Endothelial cell of umbilical vein (primary cell): Measurements from ENCODE around the gene ARID1B. TPM values are rescaled to one million over a fixed set of nuclear protein-coding genes. Genes with fewer than 3 reads are reported as not detected.

ENCODE experiments used
- BruUV-seq: library from RNA; stranded (reverse); fragments of 400-500 nt; replicated peaks from 2 replicates; lab custom pipeline; 2021; lab: Mats Ljungman, UMichigan
- CTCF ChIA-PET: fragments of 300-600, 350-600 bp; sonication (Branson Sonifier 250); formaldehyde crosslinking; loops from one replicate; lab custom pipeline; 2021; ENCODE audit warnings: antibody characterized with exemption, inconsistent platforms; lab: Charles Lee
- POLR2A ChIA-PET: fragments of 300-600, 350-600 bp; sonication (Branson Sonifier 250); formaldehyde crosslinking; loops from one replicate; lab custom pipeline; 2021; ENCODE audit warnings: antibody characterized with exemption, inconsistent platforms; lab: Charles Lee
- DNase-seq: peaks from one replicate; pipeline ENCODE4 v3.0.0-alpha.2; 2011; ENCODE audit warnings: low read depth, low spot score
- FAIRE-seq: peaks from 2 replicates; lab custom pipeline; 2011; peaks lifted over from hg19 to GRCh38; lab: Jason Lieb, UNC
- H2AFZ ChIP-seq: 2 replicates; pipeline ENCODE4 v1.6.0; 2012; ENCODE audit warnings: low read depth, low read length, control low read depth, inconsistent platforms
- H3K27ac ChIP-seq: 2 replicates; pipeline ENCODE4 v1.5.1; 2011; ENCODE audit warnings: low read depth, mild to moderate bottlenecking, control low read depth, low read length, moderate library complexity; ENCODE audit not compliant: insufficient read depth
- H3K27me3 ChIP-seq, 2 experiments: 2 replicates each; pipeline versions ENCODE4 v1.6.0 to v1.6.1; 2011; ENCODE audit warnings: low read length in 2 of 2, mixed read lengths in 1 of 2; ENCODE audit not compliant: control insufficient read depth in 2 of 2, insufficient read depth in 2 of 2
- H3K36me3 ChIP-seq, 2 experiments: 2 replicates in 1 of 2; 3 replicates in 1 of 2; pipeline ENCODE4 v1.5.1; 2011; ENCODE audit warnings: low read length in 2 of 2, mild to moderate bottlenecking in 1 of 2, moderate library complexity in 1 of 2; ENCODE audit not compliant: control insufficient read depth in 2 of 2, insufficient read depth in 2 of 2; ENCODE audit errors: extremely low read depth in 1 of 2
- H3K4me1 ChIP-seq: 3 replicates; pipeline ENCODE4 v1.5.1; 2011; ENCODE audit warnings: mild to moderate bottlenecking, low read length; ENCODE audit not compliant: control insufficient read depth, insufficient read depth; ENCODE audit errors: extremely low read depth
- H3K4me2 ChIP-seq: 2 replicates; pipeline ENCODE4 v1.6.1; 2011; ENCODE audit warnings: low read length, control low read depth, mixed read lengths; ENCODE audit not compliant: insufficient read depth
- H3K4me3 ChIP-seq, 3 experiments: fragments of 200-600 bp in 1 of 3; sonication (generic), shearing (Covaris generic) in 1 of 3; replicated peaks in 1 of 3; 2 replicates each; pipeline ENCODE4 v1.5.1; 2011 to 2016; ENCODE audit warnings: control low read depth in 3 of 3, low read length in 3 of 3, mild to moderate bottlenecking in 2 of 3, inconsistent platforms in 1 of 3, low read depth in 1 of 3, moderate library complexity in 1 of 3; ENCODE audit not compliant: insufficient read depth in 1 of 3
- H3K79me2 ChIP-seq: 2 replicates; pipeline ENCODE4 v1.6.0; 2012; ENCODE audit warnings: low read length, inconsistent platforms; ENCODE audit not compliant: control insufficient read depth, insufficient read depth
- H3K9ac ChIP-seq: replicated peaks from 2 replicates; pipeline ENCODE3; 2011; ENCODE audit warnings: low read length, control low read depth; ENCODE audit not compliant: insufficient read depth; ENCODE audit errors: extremely low read depth
- H3K9me1 ChIP-seq: replicated peaks from 3 replicates; pipeline ENCODE4 v1.6.0; 2011; ENCODE audit warnings: mild to moderate bottlenecking, low read length; ENCODE audit not compliant: control insufficient read depth, insufficient read depth; ENCODE audit errors: extremely low read depth
- H3K9me3 ChIP-seq: replicated peaks from 2 replicates; pipeline ENCODE4 v1.5.1; 2012; ENCODE audit warnings: low read length, inconsistent platforms; ENCODE audit not compliant: control insufficient read depth, insufficient read depth
- H4K20me1 ChIP-seq: replicated peaks from 2 replicates; pipeline ENCODE3; 2011; ENCODE audit warnings: mild to moderate bottlenecking, low read length; ENCODE audit not compliant: control insufficient read depth, insufficient read depth; ENCODE audit errors: extremely low read depth
- EZH2 ChIP-seq: IDR thresholded peaks from 2 replicates; pipeline ENCODE4 v1.6.1; 2012; ENCODE audit warnings: borderline replicate concordance, low read depth, mild to moderate bottlenecking, moderate library complexity, low read length, inconsistent platforms; ENCODE audit not compliant: severe bottlenecking
- FOS ChIP-seq: IDR thresholded peaks from 2 replicates; pipeline ENCODE4 v1.6.1; 2011; ENCODE audit warnings: mild to moderate bottlenecking, low read length, moderate library complexity, borderline replicate concordance; ENCODE audit not compliant: insufficient read depth
- GATA2 ChIP-seq: IDR thresholded peaks from 2 replicates; pipeline ENCODE4 v1.7.0; 2011; ENCODE audit warnings: low read depth, mild to moderate bottlenecking, moderate library complexity, mixed read lengths, low read length; ENCODE audit not compliant: insufficient read length, insufficient read depth
- JUN ChIP-seq: IDR thresholded peaks from 2 replicates; pipeline ENCODE4 v1.6.1; 2011; ENCODE audit warnings: borderline replicate concordance, low read depth; ENCODE audit not compliant: insufficient read length, insufficient read depth
- MYC ChIP-seq: IDR thresholded peaks from one replicate; pipeline ENCODE4 v1.6.1; 2011; ENCODE audit warnings: mild to moderate bottlenecking, low read depth, low read length
- POLR2A ChIP-seq: IDR thresholded peaks from 2 replicates; pipeline ENCODE4 v1.6.1; 2012; ENCODE audit warnings: low read depth, mild to moderate bottlenecking, control low read depth, low read length
- POLR2AphosphoS5 ChIP-seq: IDR thresholded peaks from 2 replicates; pipeline ENCODE4 v1.6.1; 2012; ENCODE audit warnings: low read depth, mild to moderate bottlenecking, control low read depth, low read length, moderate library complexity; ENCODE audit not compliant: insufficient read depth
- dilution Hi-C: fragments of 300-500 bp; cut with MboI; formaldehyde crosslinking; loops from one replicate; pipeline ENCODE4 v1.15.0; 2019; ENCODE audit warnings: low sequenced_read_pairs; ENCODE audit not compliant: extremely low pct_ligation_motif_present
- intact Hi-C: fragments of 100-400 bp; cut with micrococcal nuclease; formaldehyde crosslinking; loops from one replicate; pipeline ENCODE4 v1.10.0; 2022
- polyA plus RNA-seq, 4 experiments: library from polyadenylated mRNA; depleted of rRNA in 3 of 4; stranded (reverse) in 3 of 4; unstranded in 1 of 4; fragments of >200 nt; gene quantifications; 2 replicates each; pipeline versions ENCODE4 v1.2.1 to v1.2.3, GENCODE V29; 2011 to 2012; ENCODE audit warnings: missing spikeins in 1 of 4
- total RNA-seq: library from RNA; stranded (reverse); gene quantifications from 2 replicates; pipeline ENCODE4 v1.2.3, GENCODE V29; 2021
- TF ChIP-seq, protein P1 (sequence below): IDR thresholded peaks from 2 replicates; pipeline ENCODE4 v1.6.1; 2011; ENCODE audit not compliant: insufficient read depth, insufficient read length
- TF ChIP-seq, protein P2 (sequence below), 2 donors: IDR thresholded peaks; 1 replicate in 1 of 2; 2 replicates in 1 of 2; pipeline ENCODE4 v1.5.1; 2011; ENCODE audit warnings: low read length in 2 of 2, mild to moderate bottlenecking in 2 of 2, moderate library complexity in 2 of 2, control low read depth in 1 of 2, inconsistent platforms in 1 of 2, low read depth in 1 of 2; ENCODE audit not compliant: insufficient read depth in 1 of 2; ENCODE audit errors: extremely low read depth in 1 of 2

The ARID1B gene
- total and polyA plus RNA-seq, 2 donors (not counting 3 experiments of a cell fraction or from before 2014, with no cell fraction given): 21.8 to 89.5 TPM

DNA sequence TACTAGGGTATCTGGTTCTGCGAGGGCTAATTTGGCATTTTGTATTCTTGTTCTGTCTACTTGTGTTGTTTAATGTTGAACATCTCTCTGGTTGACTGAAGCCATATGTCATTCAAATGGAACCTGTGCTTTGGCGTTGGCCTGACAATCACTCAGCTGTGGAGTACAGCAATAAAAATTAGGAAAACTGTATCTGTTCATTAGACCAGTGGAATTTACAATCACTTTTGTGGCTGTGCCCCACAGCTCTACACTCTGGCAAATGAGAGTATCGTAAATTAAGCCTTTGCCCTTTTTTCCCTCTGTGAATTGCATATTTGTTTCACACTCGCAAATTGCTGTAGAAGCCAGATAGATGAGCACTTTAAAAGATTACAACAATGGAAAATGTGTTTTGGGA is 102.0 kb downstream of the ARID1B start:
- no peak overlapping the region for H2AFZ ChIP-seq
- ChIA-PET POLR2A (no interaction called here), CTCF (interaction anchor here (1.0 kb wide), 1 partner anchor 12 kb away, joined by 3 read pairs; no protein-coding TSS in a partner anchor)
- H3K36me3 ChIP-seq: peaks cover 0 to 2% of the 10 kb centered on the region in 2 experiments
- no peaks in the 10 kb centered on the region for H3K9me1 ChIP-seq
- H3K27me3 ChIP-seq: no peaks in the 10 kb centered on the region
- TF ChIP-seq POLR2AphosphoS5: no peak
- TF ChIP-seq, protein P1, sequence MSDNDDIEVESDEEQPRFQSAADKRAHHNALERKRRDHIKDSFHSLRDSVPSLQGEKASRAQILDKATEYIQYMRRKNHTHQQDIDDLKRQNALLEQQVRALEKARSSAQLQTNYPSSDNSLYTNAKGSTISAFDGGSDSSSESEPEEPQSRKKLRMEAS: no peak
- no peak for TF ChIP-seq GATA2
- DNase-seq: no peak
- no TSS peak for BruUV-seq
- FAIRE-seq: no peak
- no peak overlapping the region for H3K27ac ChIP-seq
- no peak overlapping the region for H3K9ac ChIP-seq
- no peaks in the 10 kb centered on the region for H3K9me3 ChIP-seq
- peaks cover under 1% of the 10 kb centered on the region for H4K20me1 ChIP-seq
- H3K4me2 ChIP-seq: no peak overlapping the region
- dilution Hi-C loops: no loop called here
- H3K4me1 ChIP-seq: peaks cover 10% of the 10 kb centered on the region
- no peak overlapping the region for H3K4me3 ChIP-seq
- intact Hi-C loops: loop anchor here (10.0 kb wide), 1 partner anchor 314 kb away; no protein-coding TSS in a partner anchor
- H3K79me2 ChIP-seq: peaks cover 78% of the 10 kb centered on the region

DNA sequence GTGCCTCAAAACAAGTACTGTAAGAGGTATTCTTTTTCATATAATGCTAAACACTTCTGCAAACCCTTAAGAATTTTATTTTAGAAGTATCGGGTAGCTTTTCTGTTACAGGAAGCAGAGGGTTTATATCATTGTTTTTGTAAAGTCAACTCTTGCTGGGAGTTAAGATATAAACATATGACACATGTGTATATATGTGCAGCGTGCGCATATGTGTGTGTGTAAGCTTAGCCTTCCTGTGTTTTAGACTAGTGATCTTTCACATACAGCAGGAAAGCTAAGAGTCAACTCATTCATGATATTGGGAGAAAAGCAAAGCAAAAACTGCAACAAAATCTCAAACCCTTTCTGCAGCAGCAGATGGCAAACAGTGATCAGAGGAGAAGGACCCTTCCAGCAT is 102.4 kb downstream of the ARID1B start:
- H3K79me2 ChIP-seq: peaks cover 79% of the 10 kb centered on the region
- H3K4me2 ChIP-seq: no peak overlapping the region
- H4K20me1 ChIP-seq: peaks cover 3% of the 10 kb centered on the region
- no peak overlapping the region for H3K4me3 ChIP-seq
- TF ChIP-seq GATA2 (no peak), JUN (no peak), POLR2AphosphoS5 (no peak), POLR2A (no peak), FOS (no peak), EZH2 (no peak), MYC (no peak)
- TF ChIP-seq, protein P2, sequence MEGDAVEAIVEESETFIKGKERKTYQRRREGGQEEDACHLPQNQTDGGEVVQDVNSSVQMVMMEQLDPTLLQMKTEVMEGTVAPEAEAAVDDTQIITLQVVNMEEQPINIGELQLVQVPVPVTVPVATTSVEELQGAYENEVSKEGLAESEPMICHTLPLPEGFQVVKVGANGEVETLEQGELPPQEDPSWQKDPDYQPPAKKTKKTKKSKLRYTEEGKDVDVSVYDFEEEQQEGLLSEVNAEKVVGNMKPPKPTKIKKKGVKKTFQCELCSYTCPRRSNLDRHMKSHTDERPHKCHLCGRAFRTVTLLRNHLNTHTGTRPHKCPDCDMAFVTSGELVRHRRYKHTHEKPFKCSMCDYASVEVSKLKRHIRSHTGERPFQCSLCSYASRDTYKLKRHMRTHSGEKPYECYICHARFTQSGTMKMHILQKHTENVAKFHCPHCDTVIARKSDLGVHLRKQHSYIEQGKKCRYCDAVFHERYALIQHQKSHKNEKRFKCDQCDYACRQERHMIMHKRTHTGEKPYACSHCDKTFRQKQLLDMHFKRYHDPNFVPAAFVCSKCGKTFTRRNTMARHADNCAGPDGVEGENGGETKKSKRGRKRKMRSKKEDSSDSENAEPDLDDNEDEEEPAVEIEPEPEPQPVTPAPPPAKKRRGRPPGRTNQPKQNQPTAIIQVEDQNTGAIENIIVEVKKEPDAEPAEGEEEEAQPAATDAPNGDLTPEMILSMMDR (IDR thresholded peaks at IDR 0.05; ENCODE audit: extremely low read depth in 1 of 2, insufficient read depth in 1 of 2, low read depth in 1 of 2, low read length in 2 of 2): no peak
- TF ChIP-seq, protein P1: no peak
- H3K27me3 ChIP-seq: no peaks in the 10 kb centered on the region
- dilution Hi-C loops (no loop called here), intact Hi-C loops (loop anchor here (10.0 kb wide), 1 partner anchor 315 kb away; no protein-coding TSS in a partner anchor)
- FAIRE-seq: no peak
- ChIA-PET CTCF (interaction anchor here (1.0 kb wide), 1 partner anchor 11 kb away, joined by 3 read pairs; no protein-coding TSS in a partner anchor), POLR2A (no interaction called here)
- no peaks in the 10 kb centered on the region for H3K36me3 ChIP-seq
- no TSS peak for BruUV-seq
- no peaks in the 10 kb centered on the region for H3K9me1 ChIP-seq
- no peaks in the 10 kb centered on the region for H3K9me3 ChIP-seq
- H3K27ac ChIP-seq: no peak overlapping the region
- DNase-seq: peak; percentile 36
- peaks cover 10% of the 10 kb centered on the region for H3K4me1 ChIP-seq
- H3K9ac ChIP-seq: no peak overlapping the region
- no peak overlapping the region for H2AFZ ChIP-seq
